T1000 (cell line): ENCODE data around the gene CUTC.
"Not testable (repeated sequence)": the region's sequence is repeated elsewhere in the genome, so short reads cannot be mapped to it uniquely, and the experiment has no call there.

Experiments
- DNase-seq: peaks from one replicate; lab custom pipeline; 2025; ENCODE audit warnings: mixed read lengths; lab: John Stamatoyannopoulos, UW

CUTC gene, protein sequence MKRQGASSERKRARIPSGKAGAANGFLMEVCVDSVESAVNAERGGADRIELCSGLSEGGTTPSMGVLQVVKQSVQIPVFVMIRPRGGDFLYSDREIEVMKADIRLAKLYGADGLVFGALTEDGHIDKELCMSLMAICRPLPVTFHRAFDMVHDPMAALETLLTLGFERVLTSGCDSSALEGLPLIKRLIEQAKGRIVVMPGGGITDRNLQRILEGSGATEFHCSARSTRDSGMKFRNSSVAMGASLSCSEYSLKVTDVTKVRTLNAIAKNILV

DNA sequence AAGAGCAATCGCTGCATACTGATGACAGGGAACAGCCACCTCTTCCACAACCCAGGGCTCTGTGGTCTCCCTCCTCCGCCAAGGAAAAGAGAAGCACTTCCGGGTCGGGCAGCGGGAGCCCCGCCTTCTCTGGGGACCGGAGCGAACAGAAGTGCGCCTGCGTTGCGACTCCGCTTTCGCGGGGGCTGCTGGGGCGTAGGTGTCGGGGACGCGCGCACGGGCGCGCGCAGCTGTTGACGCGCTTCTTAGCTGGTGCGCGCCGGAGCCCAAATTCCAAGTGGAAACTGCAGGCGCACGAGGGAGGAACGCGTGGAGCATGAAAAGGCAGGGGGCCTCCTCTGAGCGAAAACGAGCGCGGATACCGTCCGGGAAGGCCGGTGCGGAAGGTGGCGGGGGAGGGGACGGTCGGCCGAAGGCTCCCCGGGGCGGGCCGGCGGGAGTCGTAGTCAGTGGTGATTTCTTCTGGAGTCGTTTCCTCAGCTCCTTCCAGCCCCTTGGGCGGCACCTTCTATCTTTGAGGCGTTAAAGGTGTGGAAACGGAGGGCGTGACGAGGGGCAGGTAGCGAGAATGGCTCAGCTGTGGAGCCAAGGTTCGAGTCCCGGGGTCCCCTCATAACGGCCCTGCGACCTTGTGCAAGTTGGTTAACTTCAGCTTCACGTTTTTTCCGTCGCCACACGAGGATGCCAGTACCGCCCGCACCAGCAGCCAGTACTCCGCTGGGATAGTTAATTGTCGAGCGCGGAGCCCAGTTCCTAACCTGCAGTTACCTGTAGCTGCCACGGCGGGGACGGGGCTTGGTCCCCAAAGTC is at the start of gene CUTC, which contains the start of gene COX15:
CUTC (plus strand) TSS at position 202 of the 810 bp plus-strand sequence; CDS start at position 317, 115 bp downstream.
COX15 (minus strand) TSS at position 95 of the 810 bp plus-strand sequence; CDS start at position 17, 78 bp downstream.
- peak; percentile 93 for DNase-seq

DNA sequence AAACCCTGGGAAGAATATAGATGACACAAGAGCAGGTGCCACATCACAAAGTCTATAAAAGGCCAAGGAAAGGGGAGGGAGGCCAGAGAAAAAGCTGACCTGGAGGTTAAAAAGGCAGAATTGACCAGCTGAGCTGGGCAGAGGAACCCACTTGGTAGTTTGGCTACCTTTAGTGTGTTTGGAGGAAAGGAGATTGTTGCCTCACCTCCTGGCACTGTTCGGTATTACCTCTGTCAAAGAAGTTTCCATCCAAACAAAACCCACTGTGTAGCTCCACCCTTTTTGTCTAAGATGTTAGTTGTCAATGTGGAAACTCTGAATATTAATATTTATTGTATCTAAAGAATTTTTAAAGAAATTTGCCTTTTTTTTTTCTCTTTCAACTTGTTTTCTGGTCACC is 49.3 kb upstream of the CUTC start:
- no peak for DNase-seq

DNA sequence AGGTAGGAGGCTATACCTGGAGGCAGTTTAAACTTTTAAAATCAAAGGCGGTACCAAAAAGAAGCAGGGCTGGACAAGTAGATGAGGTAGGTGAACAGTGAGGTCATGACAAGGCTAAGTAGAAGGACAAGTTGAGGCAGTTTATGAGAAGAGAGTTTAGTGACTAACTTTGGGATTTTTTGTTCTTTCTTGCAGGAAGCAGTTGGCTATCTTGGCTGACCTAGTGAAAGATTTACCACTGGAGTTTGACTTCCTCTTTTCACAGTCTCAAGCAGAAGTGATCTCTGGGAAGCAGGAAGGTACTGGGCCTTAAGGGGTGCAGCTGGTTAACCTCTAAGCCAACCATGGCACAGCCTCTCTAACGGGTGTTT is 46.5 kb upstream of the CUTC start:
- DNase-seq = no peak

DNA sequence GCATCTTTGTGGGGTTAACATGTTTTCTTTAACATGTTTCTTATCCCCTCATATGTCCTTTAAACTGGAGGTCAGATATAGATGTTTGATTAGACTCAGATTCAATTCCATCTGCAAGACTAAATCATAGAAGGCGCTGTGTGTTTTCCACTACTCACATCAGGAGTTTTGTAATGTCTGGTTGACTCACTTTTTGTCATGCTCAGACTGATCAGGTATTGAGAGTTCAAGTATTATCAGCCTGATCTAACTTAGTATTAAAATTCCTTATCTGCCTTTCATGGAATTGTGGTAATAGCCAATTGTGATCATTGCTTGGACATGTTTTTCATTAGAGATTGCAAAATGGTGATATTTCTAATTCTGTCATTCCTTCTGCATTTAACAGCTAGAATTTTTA is 42.6 kb upstream of the CUTC start:
- no peak for DNase-seq

DNA sequence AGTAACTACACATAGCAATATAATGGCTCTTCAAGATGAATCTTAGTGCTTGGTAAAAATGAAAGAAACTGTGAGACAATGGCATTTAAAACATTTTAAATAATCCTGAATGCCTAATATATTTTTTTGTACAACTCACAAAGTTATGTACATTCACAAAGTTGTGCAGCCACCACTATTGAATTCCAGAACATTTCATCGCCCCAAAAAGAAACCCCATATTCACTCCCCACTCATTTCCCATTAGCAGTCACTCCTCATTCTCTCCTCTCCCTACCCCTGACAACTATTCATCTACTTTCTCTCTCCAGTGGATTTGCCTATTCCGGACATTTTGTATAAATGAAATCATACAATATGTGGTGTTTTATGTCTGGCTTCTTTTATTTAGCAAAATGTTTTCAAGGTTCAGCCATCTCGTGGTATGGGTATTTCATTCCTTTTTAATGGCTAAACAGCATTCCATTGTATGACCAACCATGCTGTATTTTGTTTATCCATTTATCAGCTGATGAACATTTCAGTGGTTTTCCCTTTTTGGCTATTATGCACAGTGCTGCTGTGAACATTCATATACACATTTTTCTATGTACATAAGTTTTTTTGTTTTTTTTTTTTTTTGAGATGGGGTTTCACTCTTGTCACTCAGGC is 38.0 kb upstream of the CUTC start:
- no peak for DNase-seq

DNA sequence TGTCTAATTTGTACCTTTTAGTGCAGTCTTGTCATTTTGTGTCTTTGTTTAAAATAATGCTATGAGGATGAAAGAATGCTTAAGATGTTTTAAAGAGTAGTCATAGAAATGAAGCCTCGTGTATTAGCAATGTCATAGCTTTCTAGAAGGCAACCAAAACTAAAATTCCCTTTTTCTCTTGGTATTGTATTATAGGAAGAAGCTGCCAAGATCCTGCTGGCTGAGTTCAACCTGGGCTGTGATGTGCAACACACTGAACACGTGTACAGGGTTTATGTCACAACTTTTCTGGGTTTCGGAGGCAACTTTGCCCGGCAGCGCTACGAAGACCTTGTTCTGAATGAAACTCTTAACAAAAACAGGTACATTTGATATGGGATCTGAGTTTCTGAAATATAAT is 36.3 kb upstream of the CUTC start:
- DNase-seq = no peak

DNA sequence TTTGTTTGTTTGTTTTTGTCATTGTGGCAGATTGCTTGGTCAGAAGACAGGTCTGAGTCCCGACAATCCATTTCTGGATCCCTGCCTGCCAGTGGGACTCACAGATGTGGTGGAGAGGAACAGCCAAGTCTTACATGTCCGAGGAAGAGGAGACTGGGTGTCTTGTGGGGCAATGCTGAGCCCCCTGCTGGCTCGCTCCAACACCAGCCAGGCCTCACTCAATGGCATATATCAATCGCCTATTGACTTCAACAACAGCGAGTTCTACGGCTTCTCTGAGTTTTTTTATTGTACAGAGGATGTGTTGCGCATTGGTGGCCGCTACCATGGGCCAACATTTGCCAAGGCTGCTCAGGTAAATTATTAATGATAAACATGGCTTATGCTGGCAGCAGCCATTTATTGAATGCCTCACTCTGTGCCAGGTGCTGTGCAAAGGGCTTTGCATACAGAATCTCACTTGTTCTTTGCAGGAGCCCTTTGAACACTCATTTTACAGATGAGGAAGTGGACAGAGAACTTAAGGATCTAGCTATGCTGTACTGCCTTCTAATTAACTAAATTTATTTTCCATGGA is 33.4 kb upstream of the CUTC start:
- no peak for DNase-seq

DNA sequence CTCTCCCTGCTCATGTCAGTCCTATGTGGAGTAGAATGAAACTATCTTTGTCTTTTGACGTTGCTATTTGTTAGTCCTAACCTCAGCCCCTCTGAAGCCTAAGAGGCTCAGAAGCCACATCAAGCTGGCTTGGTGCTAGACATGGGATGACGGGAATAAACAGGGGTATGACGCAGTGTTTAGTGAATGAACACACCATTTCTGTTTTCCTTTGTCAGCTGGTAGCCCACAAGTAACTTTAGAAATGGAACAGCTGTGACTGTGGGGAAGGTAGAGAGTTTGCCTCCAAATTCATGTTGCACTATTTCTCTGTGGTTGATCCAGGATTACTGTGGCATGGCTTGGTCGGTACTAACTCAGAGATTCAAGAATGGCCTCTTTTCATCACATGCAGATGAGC is 31.4 kb upstream of the CUTC start:
- DNase-seq = no peak

DNA sequence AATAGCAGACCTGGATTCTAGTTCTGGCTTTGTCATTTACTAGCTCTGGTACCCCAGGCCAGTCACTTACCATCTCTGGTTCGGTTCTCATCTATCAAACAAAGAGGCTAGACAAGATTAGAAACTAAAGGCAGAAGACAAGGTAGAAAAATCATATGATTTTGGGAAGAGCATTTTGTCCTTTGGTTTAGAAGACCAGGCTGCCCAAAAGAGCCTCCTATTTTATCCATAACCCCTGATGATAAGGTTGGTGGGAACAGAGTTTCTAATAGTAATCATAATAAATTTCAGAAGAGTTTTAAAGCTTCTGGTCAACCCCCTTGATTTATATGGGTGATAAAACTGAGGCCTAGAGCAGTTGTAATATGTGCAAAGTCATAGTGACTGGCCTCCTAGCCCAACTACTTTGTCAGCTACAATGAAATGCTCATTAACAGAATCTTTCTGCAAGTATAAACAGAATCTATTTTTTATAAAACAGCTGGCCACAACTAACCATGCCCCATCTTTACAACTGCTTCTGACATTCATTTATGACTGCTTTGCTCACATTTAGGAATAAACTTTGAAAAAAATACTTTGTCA is 23.5 kb upstream of the CUTC start:
- DNase-seq = no peak

DNA sequence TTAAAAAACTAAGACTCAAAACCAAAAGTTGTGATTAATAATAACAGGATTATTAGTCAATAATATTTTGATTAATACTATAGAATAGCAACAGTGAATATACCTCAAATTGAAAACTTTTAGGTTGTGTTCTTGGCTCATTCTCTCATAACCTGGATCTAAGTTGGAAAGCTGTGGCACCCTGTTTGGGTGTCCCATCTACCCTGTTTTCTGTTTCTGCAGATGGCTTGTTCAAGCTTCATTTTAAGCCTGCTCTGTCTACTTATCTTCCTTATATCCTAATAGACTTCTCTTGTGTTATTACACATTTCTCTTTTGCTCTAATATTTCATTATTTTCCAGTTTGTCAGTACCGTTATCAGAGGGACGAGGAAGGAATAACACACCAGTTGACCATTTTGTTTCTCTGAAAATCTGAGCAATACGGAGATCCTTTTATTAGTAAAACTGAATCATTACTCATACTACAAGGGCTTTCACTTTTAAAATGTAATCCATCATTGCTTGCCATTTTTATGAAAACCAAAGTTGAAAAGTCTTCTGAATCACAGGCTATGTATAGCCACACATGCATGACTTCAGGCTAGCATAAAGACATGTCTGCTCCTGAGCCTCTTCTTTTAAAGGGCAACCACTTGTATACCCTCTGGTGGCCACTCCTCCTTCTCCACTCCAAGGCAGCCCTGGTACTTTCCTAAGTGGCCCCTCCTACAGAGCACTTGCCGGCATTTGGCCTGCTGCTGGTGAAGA is 22.4 kb upstream of the CUTC start:
- no peak for DNase-seq

DNA sequence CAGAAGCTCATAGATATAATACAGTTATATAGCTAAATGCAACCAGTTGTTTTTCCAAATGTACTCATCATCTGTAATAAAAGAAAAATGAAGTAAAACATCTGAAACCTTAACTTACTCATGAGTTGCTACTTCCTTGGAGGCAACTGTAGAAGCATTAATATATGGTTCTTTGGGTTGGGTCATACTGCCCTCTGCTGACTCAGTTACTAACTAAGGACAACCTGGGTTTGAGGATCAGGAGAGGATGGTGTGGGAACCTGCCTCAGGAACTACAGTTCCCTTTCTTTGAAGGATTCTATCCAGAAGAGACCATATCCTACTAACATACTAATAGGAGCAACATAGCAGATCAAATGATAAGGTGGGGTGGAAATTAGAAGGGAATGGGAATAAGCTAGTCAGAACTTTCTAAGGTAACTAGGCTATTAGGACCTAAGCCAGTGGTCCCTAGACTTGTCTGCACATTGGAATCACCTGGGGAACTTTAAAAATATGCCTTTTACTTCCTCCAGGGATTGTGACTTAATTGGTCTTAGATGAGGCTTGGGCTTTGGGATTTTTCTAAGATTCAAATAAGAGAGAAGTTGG is 20.8 kb upstream of the CUTC start:
- no peak for DNase-seq

DNA sequence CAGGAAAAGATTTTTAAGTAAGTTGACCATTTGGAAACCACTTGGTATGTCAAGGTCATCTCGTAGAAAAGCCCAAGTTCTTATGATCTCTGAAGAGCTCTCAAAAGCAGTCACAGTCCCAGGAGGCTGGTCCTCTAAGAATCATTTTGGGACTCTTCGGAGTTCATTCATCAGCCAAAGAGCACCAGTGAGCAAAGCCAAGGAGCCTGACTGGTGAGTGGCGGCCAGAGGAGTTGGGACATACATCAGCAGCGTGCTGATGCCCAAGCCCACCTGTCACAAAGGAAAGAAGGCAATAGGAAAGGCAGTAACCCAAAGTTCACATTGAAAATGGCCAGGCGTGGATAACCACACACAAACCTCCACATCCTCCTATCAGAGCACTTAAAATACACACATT is 17.6 kb upstream of the CUTC start:
- DNase-seq = no peak

DNA sequence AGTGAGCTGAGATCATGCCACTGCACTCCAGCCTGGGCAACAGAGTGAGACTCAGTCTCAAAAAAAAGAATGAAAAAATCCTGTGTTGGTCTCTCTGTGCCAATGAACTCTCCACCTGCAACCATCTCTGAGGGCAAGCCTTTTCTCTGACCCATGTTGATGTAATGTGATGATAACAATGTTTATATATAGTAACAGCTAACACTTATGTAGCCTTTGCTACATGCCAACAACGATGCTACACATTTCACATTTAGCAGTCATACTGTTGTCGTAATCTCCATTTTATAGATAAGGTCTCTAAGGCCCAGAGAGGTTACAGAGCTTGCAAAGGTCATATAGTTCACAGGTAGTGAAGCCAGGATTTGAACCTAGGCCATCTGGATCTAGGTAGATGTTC is 11.6 kb upstream of the CUTC start:
- no peak for DNase-seq

DNA sequence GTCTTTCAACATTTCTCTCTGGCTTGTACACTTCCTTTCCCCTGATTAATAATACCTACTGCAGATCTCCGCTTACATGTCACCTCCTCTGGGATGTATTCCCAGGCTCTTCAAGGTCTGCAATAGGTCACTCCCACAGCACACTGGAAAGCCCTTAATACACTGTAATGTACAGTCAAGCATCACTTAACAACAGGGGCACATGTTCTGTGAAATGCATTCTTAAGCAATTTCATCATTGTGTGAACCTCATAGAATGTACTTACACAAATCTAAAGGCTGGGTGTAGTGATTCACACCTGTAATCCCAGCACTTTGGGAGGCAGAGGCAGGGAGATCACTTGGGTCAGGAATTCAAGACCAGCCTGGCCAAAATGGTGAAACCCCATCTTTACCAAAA is 2.0 kb upstream of the CUTC start:
- DNase-seq = no peak

DNA sequence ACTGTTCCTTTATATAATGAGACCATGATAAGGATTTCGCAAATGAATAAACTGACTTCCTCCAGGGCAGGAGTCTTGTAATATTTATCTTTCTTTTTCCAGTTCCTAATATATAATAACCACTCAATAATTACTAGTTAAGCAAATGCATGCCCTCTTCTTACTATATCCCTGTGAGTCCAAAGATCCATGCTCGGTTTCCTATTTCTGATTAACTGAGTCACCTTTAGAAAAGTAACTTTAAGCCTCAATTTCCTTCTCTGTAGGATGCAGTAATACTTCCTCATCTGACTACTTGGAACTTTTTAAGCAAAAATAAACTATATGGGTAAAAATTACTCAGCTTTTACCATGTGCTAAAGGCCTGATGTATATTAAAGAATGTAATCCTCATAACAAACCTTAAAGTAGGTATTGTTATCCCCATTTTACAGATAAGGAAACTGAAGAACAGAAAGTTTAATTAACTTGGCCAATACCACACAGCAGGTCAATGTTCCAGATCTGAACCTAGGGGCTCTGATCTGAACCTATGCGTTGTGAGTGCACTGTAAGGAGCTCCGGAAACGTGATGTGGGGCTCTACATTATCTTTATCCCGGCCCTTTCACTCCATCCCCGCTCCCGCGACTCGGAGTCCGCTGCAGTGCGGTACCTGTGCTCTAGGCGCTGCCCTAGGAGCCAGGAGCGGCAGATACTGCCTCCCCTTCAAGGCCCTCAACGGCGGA is 565 bp upstream of the CUTC start:
- no peak for DNase-seq

DNA sequence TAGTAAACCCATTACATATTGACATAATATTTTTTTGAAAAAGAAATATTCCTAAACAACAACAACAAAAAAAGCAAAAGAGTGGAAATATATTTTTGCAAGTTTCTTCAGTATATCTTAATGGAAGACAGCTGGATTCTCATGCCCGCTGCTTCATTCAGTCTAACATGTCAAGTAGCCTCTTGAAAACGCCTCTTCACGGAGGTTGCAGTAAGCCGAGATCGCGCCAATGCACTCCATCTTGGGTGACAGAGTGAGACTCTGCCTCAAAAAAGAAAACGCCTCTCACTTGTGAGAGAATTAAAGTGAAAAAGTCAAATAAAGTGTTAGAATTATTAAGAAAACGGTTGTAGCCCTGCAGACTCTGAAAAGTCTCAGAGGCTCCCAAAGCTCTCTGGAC is 1.3 kb downstream of the CUTC start:
- DNase-seq = no peak

DNA sequence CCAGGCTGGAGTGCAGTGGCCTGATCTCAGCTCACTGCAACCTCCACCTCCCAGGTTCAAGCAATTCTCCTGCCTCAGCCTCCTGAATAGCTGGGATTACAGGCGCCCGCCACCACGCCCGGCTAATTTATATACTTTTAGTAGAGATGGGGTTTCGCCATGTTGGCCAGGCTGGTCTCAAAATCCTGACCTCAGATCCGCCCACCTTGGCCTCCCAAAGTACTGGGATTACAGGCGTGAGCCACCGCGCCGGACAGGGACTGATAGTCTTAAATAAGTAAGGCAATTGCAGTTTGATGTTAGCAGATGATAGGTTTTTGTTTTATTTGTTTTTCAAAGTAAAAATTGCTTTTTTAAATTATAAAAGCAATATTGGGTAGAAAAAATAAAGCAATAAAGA is 2.1 kb downstream of the CUTC start:
- not testable (repeated sequence) for DNase-seq

DNA sequence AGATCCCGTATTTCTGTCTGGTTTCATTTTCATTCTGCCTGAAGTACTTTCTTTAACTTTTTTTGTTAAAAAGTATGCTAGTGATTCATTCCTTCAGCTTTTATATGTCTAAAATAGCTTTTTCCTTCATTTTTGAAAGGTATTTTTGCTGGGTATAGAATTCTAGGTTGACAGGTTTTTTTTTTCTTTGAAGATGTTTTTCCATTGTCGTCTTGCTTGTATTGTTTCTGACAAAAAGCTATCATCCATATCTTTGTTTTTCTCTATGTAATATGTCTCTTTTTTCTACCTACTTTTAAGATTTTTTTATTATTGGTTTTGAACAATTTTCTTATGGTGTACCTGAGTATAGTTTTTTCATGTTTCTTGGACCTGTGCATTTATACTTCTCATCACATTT is 8.2 kb downstream of the CUTC start:
- DNase-seq = no peak

DNA sequence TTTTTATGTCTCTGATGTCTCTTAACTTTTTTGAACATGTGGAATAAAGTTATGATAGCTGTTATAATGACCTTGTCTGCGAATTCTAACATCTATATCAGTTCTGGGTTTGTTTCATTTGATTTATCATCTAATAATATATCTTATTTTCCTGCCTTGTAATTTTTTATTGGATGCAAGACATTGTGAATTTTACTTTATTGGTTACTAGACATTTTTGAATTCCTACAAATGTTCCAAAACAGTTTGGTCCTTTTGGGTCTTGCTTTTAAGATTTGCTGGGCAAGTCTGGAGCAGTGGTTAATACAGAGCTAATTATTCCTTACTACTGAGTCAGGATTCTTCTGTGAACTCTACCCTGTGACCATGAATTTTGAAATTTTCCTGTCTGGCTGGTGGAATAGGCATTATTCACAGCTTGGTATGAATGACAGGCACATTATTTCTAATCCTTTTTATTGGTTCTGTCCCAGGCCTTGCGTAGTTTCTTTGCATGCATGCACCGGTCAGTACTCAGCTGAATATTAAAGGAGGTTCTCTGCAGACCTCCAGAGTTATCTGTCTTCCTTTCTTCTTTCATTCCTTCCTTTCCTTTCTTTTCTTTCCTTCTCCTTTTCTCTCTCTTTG is 9.0 kb downstream of the CUTC start:
- DNase-seq = no peak

DNA sequence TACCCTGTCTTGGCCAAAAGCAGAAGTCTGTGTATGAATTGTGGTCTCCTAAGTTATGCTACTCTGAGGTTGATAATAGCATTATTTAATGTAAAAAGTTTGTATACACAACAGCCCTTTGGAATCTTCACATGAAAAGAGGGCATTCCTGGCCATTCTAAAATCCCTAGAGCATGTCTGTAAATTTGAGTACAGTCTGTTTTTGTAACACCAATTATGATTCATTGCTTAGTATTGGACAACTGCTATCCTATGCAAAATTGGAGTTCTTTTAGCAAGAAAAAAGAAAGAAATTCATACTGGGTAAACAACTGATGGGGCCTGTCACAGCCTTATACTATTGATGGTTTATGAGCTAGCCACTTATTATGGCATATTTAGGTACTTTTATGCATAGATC is 10.2 kb downstream of the CUTC start:
- no peak for DNase-seq
